GM12892 (cell line): ENCODE results near the gene PCNX1.
A peak's percentile ranks its signal among the peaks of the same experiment; 100 is the strongest.
"Not testable (repeated sequence)": the region's sequence is repeated elsewhere in the genome, so short reads cannot be mapped to it uniquely, and the experiment has no call there.

Experiments
- DNase-seq: peaks from one replicate; pipeline ENCODE4 v3.0.0; 2011; ENCODE audit not compliant: insufficient read length
- FAIRE-seq: peaks from 2 replicates; lab custom pipeline; 2011; peaks lifted over from hg19 to GRCh38; lab: Jason Lieb, UNC
- POLR2A ChIP-seq: IDR thresholded peaks from 2 replicates; pipeline ENCODE4 v1.6.1; 2011; ENCODE audit warnings: low read depth, low read length, control low read depth
- POLR2AphosphoS5 ChIP-seq: IDR thresholded peaks from 2 replicates; pipeline ENCODE4 v1.6.1; 2011; ENCODE audit warnings: low read depth, low read length, control low read depth
- TAF1 ChIP-seq: IDR thresholded peaks from 2 replicates; pipeline ENCODE4 v1.6.1; 2011; ENCODE audit warnings: low read depth, mild to moderate bottlenecking, control low read depth, low read length, borderline replicate concordance

Gene PCNX1

DNA sequence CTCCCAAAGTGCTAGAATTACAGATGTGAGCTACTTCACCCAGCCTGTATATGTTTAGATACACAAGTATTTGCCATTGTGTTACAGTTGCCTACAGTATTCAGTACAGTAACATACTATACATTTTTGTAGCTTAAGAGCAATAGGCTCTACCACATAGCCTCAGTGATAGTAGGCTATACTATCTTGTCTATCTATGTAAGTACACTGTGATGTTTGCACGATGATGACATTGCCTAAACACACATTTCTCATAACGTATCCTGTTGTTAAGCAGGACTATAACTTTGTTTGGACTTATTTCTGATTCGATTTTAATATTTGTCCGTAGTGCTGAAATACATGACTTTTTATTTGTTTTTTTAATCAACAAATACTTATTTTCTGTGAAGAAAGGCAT, 129.2 kb downstream of the PCNX1 start:
- no peak for FAIRE-seq
- DNase-seq: no peak
- TF ChIP-seq TAF1 (no peak), POLR2A (no peak), POLR2AphosphoS5 (no peak)

DNA sequence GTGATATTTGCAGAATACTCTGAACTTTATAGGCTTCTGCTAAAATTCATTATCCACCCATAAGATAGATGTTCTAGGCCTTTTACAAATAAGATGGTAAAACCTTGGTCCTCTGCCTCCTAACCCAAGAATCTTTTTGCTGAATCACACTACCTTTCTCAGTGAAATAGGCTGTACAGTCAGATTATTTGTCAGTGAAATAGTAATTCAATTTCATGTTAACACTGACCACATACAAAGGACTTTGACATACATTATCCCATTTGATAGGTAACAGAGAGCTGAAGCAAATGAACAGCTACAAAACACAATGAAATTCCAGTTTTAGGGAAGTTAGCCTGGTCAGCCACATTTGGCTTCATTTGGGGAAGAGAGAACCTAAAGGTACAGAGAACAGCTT, 141.1 kb downstream of the PCNX1 start:
- no peak for DNase-seq
- no peak for FAIRE-seq
- no peak for TF ChIP-seq POLR2AphosphoS5
- TF ChIP-seq POLR2A: no peak
- no peak for TF ChIP-seq TAF1

DNA sequence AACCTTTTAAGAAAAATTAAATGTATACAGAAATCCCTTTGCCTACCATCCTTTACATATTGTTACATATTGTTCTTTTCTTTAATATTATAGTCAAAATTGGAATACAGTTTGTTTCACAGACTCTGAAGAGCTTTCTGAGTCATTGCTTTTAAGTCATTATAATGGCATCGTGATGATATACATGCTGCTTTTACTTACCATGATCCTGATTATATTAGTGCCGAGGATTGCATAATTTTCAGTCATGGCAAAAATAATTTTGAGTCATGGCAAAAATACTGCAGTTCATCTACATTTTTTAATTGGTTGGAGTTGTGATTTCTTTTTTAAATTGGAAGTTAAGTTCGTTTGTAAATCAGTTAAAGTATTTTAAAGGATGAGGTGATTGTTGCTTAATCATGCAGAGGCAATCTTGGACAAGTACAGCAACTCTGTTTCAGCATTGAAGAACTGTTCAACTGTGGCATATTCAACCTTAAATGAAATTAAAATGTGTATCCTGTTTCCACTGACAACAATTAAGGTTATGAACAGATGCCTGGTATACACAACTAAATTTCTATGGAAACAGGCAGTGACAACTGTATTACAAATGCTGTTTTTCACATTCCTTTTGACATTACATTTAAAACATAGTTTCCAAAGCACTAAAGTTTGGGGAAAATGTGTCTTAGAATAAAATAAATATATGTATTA, 142.3 kb downstream of the PCNX1 start:
- DNase-seq (no peak), FAIRE-seq (peak; percentile 5)
- TF ChIP-seq POLR2AphosphoS5 (no peak), TAF1 (no peak), POLR2A (no peak)

DNA sequence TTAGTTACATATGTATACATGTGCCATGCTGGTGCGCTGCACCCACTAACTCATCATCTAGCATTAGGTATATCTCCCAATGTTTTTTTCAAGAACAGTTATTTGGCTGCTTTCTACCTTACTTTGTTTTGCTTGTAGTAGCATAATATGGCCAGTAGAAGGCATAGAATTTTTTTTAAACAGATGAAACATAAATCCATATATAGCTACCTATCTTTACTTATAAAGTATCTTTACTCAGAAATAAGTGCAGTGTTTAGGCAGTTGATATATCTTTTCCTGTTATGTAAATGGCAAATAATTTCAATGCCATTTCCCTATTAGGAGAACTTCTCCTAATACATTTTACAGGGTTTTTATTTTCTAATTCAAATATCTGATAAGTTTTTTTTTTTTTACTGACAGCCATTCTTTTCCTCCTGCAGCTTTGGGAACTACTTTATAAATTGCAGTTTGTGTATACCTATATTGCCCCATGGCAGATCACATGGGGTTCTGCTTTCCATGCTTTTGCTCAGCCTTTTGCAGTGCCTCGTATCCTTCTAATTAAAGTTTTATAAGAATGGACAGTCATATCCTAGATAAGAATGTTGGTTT, 143.1 kb downstream of the PCNX1 start:
- FAIRE-seq (no peak), DNase-seq (no peak)

DNA sequence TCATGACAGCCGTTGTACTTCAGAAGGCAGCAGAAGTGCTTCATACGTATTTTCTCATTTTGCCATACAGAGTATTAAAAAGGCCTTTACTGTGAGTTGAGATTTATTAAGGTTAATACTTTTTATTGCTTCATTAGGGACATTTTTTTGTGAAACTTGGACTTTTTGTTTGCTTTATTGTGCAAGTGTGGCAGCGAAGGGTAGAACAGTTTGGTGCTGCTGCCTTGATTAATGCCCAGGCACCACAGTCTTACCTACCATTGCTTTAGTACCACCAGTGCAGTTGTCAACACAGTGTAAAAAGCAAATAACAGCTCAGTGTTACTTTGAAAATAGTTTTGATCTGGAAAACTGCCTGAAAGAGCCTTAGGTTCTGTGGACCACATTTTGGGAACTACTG, 147.4 kb downstream of the PCNX1 start:
- no peak for TF ChIP-seq POLR2A
- TF ChIP-seq TAF1: no peak
- TF ChIP-seq POLR2AphosphoS5: no peak
- FAIRE-seq: peak; percentile 38

More for the DNA sequence above, 143.1 kb downstream of the PCNX1 start:
- no peak for TF ChIP-seq TAF1
- TF ChIP-seq POLR2AphosphoS5: no peak
- TF ChIP-seq POLR2A: no peak

DNA sequence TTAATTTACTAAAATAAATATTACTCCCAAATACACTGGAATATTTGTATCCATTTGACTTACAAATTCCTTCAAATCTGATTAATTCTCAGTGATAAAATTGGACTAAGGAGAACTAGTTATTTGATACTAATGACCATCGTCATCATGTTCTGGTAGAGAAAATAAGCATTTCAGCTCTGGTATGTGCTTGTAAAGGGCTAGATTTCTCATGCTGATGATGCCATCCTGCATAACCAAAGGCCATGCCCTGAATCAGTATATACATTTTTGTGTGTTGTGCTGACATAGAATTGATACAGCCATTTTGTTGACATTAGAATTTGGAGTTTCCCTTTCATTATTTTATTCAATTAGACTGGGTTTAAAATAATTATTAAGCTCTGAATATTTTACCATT, 148.9 kb downstream of the PCNX1 start:
- FAIRE-seq: no peak
- no peak for TF ChIP-seq POLR2A
- no peak for TF ChIP-seq POLR2AphosphoS5
- no peak for TF ChIP-seq TAF1
- DNase-seq: no peak

More for the DNA sequence above, 147.4 kb downstream of the PCNX1 start:
- DNase-seq: no peak

DNA sequence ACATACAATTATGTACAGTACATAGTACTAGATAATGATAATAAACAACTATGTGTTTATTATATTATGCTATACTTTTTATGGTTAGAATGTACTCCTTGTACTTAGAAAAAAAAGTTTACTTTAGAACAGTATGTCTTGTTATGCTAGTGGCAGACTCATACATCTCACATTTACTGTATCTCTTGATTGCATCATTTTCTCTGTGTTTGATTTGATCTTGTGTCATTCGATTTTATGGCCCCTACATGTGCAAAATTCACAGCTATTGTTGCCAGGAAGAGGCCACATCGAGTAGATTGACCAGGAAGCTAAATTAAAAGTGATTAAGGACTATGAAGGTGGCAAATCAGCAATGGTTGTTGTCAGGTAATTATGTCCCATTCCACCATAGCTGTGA, 153.0 kb downstream of the PCNX1 start:
- no peak for FAIRE-seq
- DNase-seq: no peak
- no peak for TF ChIP-seq POLR2AphosphoS5
- no peak for TF ChIP-seq POLR2A
- TF ChIP-seq TAF1: no peak

DNA sequence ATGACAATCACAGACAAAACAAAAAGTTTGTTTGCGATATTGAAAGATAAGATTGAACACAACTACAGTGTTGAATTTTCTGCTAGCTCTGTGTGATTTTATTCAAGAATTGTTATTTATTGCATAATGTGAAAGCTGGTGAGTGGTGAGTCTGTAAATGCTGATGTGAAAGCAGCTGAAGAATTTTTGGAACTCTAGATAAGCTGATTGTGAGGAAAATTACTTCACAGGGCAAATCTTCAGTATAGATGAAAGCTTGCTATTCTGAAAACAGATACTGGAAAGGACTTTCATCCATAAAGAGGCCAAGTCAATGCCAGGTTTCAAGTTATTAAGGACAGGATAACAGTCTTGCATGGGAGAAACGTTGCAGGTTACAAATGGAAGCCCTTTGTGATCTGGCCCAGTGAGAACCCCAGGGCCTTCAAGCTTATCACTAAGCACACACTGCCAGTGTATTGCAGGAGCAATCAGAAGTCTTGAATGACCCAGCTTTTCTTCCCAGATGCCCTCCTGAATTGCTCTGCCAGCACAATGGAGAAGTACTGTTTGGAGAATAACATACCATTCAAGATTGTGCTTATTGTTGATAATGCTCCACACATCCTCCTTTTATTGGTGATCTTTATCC, 153.7 kb downstream of the PCNX1 start:
- TF ChIP-seq TAF1 (no peak), POLR2A (no peak), POLR2AphosphoS5 (no peak)
- DNase-seq (no peak), FAIRE-seq (no peak)

DNA sequence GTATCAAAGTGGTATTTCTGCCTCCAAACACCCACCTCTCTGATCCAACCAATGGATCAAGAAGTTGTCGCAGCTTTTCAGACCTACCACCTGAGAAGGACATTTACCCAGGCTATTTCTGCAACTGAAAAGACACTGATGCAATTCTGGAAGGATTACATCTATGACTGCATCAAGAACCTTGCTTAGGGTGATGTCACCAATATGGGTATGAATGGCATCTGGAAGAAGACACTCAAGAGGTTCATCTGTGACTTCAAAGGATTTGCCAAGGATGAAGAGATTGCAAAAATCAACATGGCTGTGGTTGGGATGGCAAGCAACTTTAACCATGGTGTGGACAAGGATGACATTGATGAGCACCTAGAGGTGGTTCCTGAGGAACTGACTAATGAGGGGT, 154.2 kb downstream of the PCNX1 start:
- DNase-seq (no peak), FAIRE-seq (no peak)
- TF ChIP-seq POLR2AphosphoS5 (no peak), TAF1 (no peak), POLR2A (no peak)

DNA sequence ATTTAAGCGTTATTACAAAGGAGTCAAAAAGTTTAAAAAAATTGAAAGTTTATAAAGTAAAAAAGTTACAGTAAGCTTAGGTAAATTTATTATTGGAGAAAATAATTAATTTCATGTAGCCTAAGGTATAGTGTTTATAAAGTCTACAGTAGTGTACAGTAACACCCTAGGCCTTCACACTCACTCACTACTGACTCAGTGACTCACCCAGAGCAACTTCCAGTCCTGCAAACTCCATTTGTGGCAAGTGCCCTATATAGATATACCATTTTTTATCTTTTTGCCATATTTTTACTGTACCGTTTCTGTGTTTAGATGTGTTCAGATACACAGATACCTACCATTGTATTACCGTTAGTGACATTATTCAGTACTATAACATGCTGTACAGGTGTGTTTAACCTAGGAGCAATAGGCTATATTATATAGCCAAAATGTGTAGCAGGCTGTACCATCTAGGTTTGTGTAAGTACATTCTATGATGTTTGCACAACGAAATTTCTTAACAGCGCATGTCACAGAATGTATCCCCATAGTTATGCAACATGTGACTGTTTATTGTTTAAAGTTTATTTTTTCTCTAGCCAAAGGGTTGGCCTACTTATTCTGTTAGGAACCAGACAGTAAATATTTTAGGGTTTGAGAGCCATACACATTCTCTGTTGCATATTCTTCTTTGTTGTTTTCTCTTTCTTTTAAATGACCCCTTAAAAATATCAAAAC, 155.5 kb downstream of the PCNX1 start:
- TF ChIP-seq POLR2AphosphoS5 (no peak), TAF1 (no peak), POLR2A (no peak)
- DNase-seq (no peak), FAIRE-seq (no peak)

DNA sequence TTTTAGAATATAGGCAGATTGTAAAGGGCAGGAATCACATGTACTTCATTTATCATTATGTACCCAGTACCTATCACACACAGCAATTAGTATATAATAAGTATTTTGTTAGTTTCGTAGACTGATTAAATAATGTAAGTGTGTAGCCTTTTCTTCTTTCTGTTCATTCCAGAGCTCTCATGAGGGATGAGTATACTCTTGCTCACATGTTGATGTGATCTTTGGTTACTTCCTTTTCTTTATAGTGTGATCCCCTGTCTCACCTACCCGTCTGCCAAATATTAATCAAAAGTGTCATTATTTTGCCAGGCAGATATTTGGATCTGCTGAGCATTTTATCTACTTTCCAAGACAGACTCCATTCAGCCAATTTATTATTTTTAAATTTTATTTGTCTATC, 156.1 kb downstream of the PCNX1 start:
- TF ChIP-seq POLR2AphosphoS5: no peak
- no peak for TF ChIP-seq POLR2A
- TF ChIP-seq TAF1: no peak
- FAIRE-seq: no peak
- DNase-seq: no peak

DNA sequence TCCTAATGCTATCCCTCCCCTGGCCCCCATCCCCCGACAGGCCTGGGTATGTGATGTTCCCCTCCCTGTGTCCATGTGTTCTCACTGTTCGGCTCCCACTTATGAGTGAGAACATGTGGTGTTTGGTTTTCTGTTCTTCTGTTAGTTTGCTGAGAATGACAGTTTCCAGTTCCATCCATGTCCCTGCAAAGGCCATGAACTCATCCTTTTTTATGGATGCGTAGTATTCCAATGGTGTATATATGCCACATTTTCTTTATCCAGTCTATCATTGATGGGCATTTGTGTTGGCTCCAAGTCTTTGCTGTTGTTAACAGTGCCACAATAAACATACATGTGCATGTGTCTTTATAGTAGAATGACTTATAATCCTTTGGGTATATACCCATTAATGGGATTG, 157.5 kb downstream of the PCNX1 start:
- not testable (repeated sequence) for FAIRE-seq, DNase-seq
